ENCODE measurements around the gene TMEM37.

The TMEM37 gene

GRCh38 chr2:119441376-119442225 is 9.9 kb downstream of the TMEM37 start:
- no peak for TF ChIP-seq CTCF (IDR thresholded peaks at IDR 0.05)

- TF ChIP-seq CTCF (IDR thresholded peaks at IDR 0.05) = no peak
These were observed 10.6 kb downstream of the TMEM37 start for GRCh38 chr2:119442226-119442619.

GRCh38 chr2:119442850-119443249 is 11.2 kb downstream of the TMEM37 start:
- TF ChIP-seq CTCF (IDR thresholded peaks at IDR 0.05) = no peak

GRCh38 chr2:119446037-119446436 is 14.4 kb downstream of the TMEM37 start:
- TF ChIP-seq CTCF (IDR thresholded peaks at IDR 0.05) = no peak

GRCh38 chr2:119448427-119449141 is 16.9 kb downstream of the TMEM37 start:
- TF ChIP-seq CTCF (IDR thresholded peaks at IDR 0.05) = no peak

GRCh38 chr2:119449521-119449920 is 17.9 kb downstream of the TMEM37 start:
- no peak for TF ChIP-seq CTCF (IDR thresholded peaks at IDR 0.05)

GRCh38 chr2:119451336-119452050 is 19.8 kb downstream of the TMEM37 start:
- no peak for TF ChIP-seq CTCF (IDR thresholded peaks at IDR 0.05)
